Measurements from ENCODE around the gene FUT9. TPM values are rescaled to one million over a fixed set of nuclear protein-coding genes. Genes with fewer than 3 reads are reported as not detected.

The FUT9 gene
- total and polyA plus RNA-seq, 2 of the 8 experiments (the other 6 are each of a cell fraction or from before 2014, with no cell fraction given), result 0.85 to 4.9 TPM

DNA sequence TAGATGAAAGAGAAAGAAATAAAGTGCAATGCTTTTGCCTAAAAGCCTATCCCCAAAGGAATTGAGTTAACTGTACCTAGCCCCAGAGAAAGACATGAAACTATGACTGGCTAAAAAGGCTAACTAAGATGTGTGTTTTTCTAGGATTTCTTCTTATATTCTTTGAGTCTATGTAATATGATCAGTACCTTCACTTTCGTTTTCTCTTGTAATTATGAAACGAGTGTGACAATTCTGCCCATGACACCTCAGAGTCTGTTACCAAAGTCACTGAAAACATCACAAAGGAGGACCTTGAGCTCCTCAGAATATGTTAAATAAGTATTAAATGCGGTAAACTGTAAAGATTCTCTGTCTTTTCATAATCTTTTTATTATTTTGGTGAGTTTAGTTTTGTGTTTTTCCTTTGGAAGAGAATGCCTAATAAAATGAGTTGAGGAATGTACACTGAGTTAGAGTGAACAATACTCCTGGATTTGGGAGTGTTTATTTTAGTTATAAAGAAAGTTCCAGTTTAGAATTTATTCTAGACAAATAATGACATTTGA, 141.3 kb downstream of the FUT9 start:
- Histone ChIP-seq H3K4me1 (replicated peaks in 1 of 4; ENCODE audit: control insufficient read depth in 3 of 4, insufficient read depth in 4 of 4, low read length in 3 of 4) (peaks cover 0 to under 1% (median 0%) of the 10 kb centered on the region in 4 experiments; a peak in 2 of 7 replicates), H3K79me2 (ENCODE audit: control insufficient read depth in 1 of 2, insufficient read depth in 2 of 2, low read length in 2 of 2) (no peaks in the 10 kb centered on the region), H3K23ac (ENCODE audit: insufficient read length) (no peak overlapping the region), H4K91ac (replicated peaks; ENCODE audit: insufficient read length, low read length) (no peak overlapping the region), H2BK12ac (ENCODE audit: low read depth, low read length) (no peak overlapping the region), H2BK20ac (ENCODE audit: low read length) (no peak overlapping the region), H3K9ac (replicated peaks in 1 of 4; ENCODE audit: extremely low read depth in 1 of 4, low read depth in 3 of 4, low read length in 3 of 4) (no peak overlapping the region), H3K79me1 (ENCODE audit: low read depth, low read length) (no peaks in the 10 kb centered on the region), H3K4ac (replicated peaks; ENCODE audit: insufficient read length, low read depth, low read length) (no peak overlapping the region), H3K14ac (ENCODE audit: insufficient read length) (no peak overlapping the region), H3K18ac (ENCODE audit: extremely low read depth, low read length) (no peak overlapping the region), H4K20me1 (replicated peaks in 1 of 2; ENCODE audit: control insufficient read depth in 1 of 2, insufficient read depth in 2 of 2, low read length in 2 of 2) (no peaks in the 10 kb centered on the region), H3K4me3 (ENCODE audit: extremely low read depth in 1 of 4, insufficient read depth in 2 of 4, low read depth in 3 of 4, low read length in 4 of 4) (no peak overlapping the region), H4K5ac (ENCODE audit: insufficient read length, low read depth, low read length) (no peak overlapping the region), H3K27ac (ENCODE audit: low read depth, low read length) (no peak overlapping the region), H3K27me3 (replicated peaks in 1 of 4; ENCODE audit: control insufficient read depth in 3 of 4, extremely low read depth in 1 of 4, insufficient read depth in 3 of 4, low read length in 3 of 4) (no peaks in the 10 kb centered on the region), H2BK15ac (ENCODE audit: low read length) (no peak overlapping the region), H2AFZ (ENCODE audit: low read length) (no peak overlapping the region), H2BK120ac (replicated peaks; ENCODE audit: low read depth, low read length) (no peak overlapping the region), H4K8ac (ENCODE audit: extremely low read depth, insufficient read depth, low read length) (no peak overlapping the region), H3K23me2 (ENCODE audit: low read depth, low read length) (no peaks in the 10 kb centered on the region), H3K4me2 (ENCODE audit: insufficient read depth in 1 of 2, low read depth in 2 of 2, low read length in 2 of 2) (no peak overlapping the region), H3K36me3 (ENCODE audit: control insufficient read depth in 2 of 4, insufficient read depth in 4 of 4, low read length in 3 of 4) (no peaks in the 10 kb centered on the region), H2BK5ac (ENCODE audit: low read depth, low read length) (no peak overlapping the region), H2AK5ac (ENCODE audit: low read depth, low read length) (no peak overlapping the region), H3K9me3 (ENCODE audit: insufficient read depth in 2 of 2, low read depth in 1 of 2, low read length in 1 of 2) (no peaks in the 10 kb centered on the region), H3K56ac (replicated peaks; ENCODE audit: insufficient read length, low read depth, low read length) (no peak overlapping the region)
- ChIA-PET CTCF (ENCODE audit: partially characterized antibody) (no interaction called here), POLR2A (ENCODE audit: partially characterized antibody) (no interaction called here)
- WGBS, 2 experiments (ENCODE audit: extremely low coverage in 1 of 2, insufficient coverage in 1 of 2, insufficient read length in 1 of 2, insufficient replicate concordance in 2 of 2, low coverage in 1 of 2, low lambda C conversion rate in 2 of 2, missing lambda C conversion rate in 1 of 2), result 64% methylated on average over 3 of the region's 3 CpGs; no CpG with 5 or more reads in 1 of the 2 experiments
- no peak for FAIRE-seq
- DNase-seq (ENCODE audit: low read depth in 1 of 2, low spot score in 2 of 2), result no peak
- no peak for TF ChIP-seq KDM4A (IDR thresholded peaks at IDR 0.05; ENCODE audit: low read depth, low read length, severe bottlenecking)
- TF ChIP-seq RFX5 (IDR thresholded peaks at IDR 0.05; ENCODE audit: borderline replicate concordance, low read depth, low read length), result no peak
- no peak for TF ChIP-seq RBBP5 (IDR thresholded peaks at IDR 0.05; ENCODE audit: borderline replicate concordance, low read depth, low read length)
- TF ChIP-seq YY1 (IDR thresholded peaks at IDR 0.05; ENCODE audit: low read depth, low read length), result no peak
- TF ChIP-seq CEBPB (IDR thresholded peaks at IDR 0.05; ENCODE audit: low read depth, low read length), result no peak
